Ovary (tissue), 9 donors: Measurements from ENCODE around the gene THSD8. TPM values are rescaled to one million over a fixed set of nuclear protein-coding genes. Genes with fewer than 3 reads are reported as not detected.
A peak's percentile ranks its signal among the peaks of the same experiment; 100 is the strongest.

Source experiments
- DNase-seq, 5 donors: peaks; one replicate each; pipeline ENCODE4 v3.0.0-alpha.2; 2019 to 2020
- H3K27ac ChIP-seq, 2 donors: fragments of 200-600 bp; one replicate each; pipeline versions ENCODE4 v1.5.1 to v1.8.0; 2019 to 2022
- H3K27me3 ChIP-seq: fragments of 200-600 bp; one replicate; pipeline ENCODE4 v1.8.0; 2022
- H3K36me3 ChIP-seq: fragments of 200-600 bp; sonication (generic); one replicate; pipeline ENCODE4 v1.5.1; 2019
- H3K4me1 ChIP-seq: one replicate; pipeline ENCODE4 v1.8.1; 2013; ENCODE audit warnings: mild to moderate bottlenecking, moderate library complexity; ENCODE audit not compliant: insufficient read depth
- H3K4me3 ChIP-seq: fragments of 200-600 bp; sonication (generic); one replicate; pipeline ENCODE4 v1.5.1; 2017
- H3K9me3 ChIP-seq, 2 donors: fragments of 200-600 bp in 1 of 2; sonication (generic) in 1 of 2; one replicate each; pipeline versions ENCODE4 v1.5.1 to v1.8.1; 2013 to 2019; ENCODE audit warnings: mild to moderate bottlenecking in 1 of 2, moderate library complexity in 1 of 2
- CTCF ChIP-seq, 3 donors: fragments of 450-650 bp in 2 of 3; fragments of 200-600 bp in 1 of 3; IDR thresholded peaks; one replicate each; pipeline versions ENCODE4 v1.5.1 to v1.8.0; 2016 to 2022; ENCODE audit warnings: antibody characterized with exemption in 3 of 3, mild to moderate bottlenecking in 1 of 3
- EP300 ChIP-seq: sonication (generic); formaldehyde crosslinking; IDR thresholded peaks from one replicate; pipeline ENCODE4 v1.6.1; 2017; ENCODE audit warnings: antibody characterized with exemption
- POLR2A ChIP-seq: fragments of 450-650 bp; IDR thresholded peaks from one replicate; pipeline ENCODE4 v1.6.1; 2017; ENCODE audit warnings: antibody characterized with exemption, mild to moderate bottlenecking, moderate library complexity
- WGBS, 3 donors: extraction: QIAGEN DNeasy Blood & Tissue Kit in 1 of 3; methylation state at CpG; one replicate each; pipeline versions ENCODE4 v1.1.5 to v1.1.7; 2013 to 2017; 5-methylcytosine and 5-hydroxymethylcytosine counted together
- intact Hi-C, 4 donors: fragments of 100-400 bp; cut with DNase I; formaldehyde crosslinking; loops; one replicate each; pipeline versions ENCODE4 v1.11.0 to v1.15.1; 2022 to 2023
- polyA plus RNA-seq, 2 donors: library from polyadenylated mRNA; stranded (reverse); fragments of 200-250 nt in 1 of 2; fragments of 350-450 nt in 1 of 2; fragmentation: Illumina TruSeq in 1 of 2; extraction: RNeasy Lipid Tissue Mini Kit (QIAGEN cat#74804) in 1 of 2; gene quantifications; one replicate each; pipeline ENCODE4 v1.2.3, GENCODE V29; 2013 to 2014
- total RNA-seq, 7 donors: library from RNA; depleted of rRNA in 2 of 7; stranded (reverse); fragments of >200 nt in 2 of 7; fragmentation: NEBNext Ultra II Directional in 3 of 7; extraction: Animal tissue kit (Norgen Biotek cat#: 25700) in 3 of 7; gene quantifications; one replicate each; pipeline versions ENCODE4 v1.1.0 to v1.2.4, GENCODE V29; 2016 to 2023
- donor health status: DM: no; HTN: no; CAD: no; lungs with moderate emphysema.
- donor health status: DM: no; HTN: no; CAD: no.
- donor health status: Bipolar disorder and iron deficiency.
- donor health status: DM: yes; HTN: yes; CAD: no.
- donor health status: DM: no; HTN: no; CAD: no.
- donor health status: DM: yes; HTN: yes; CAD: no.

THSD8 gene
- total and polyA plus RNA-seq, 9 donors: 0.71 to 7.2 (median 2.6) TPM; not detected in 1

- DNase-seq: peak; percentile 76 to 89 (median 86)
Observed at GRCh38 chr19:12777217-12778016, 24.5 kb upstream of the THSD8 start.

GRCh38 chr19:12778017-12778904 lies 23.6 kb upstream of the THSD8 start:
- H3K27ac ChIP-seq: peak overlapping the region; percentile 84 to 94
- WGBS, 3 donors: 0 to 1% (median 1%) methylated on average over 42 to 44 of the region's 44 CpGs
- peak; percentile 77 to 86 (median 80) for DNase-seq
- peaks cover 11% of the 10 kb centered on the region for H3K4me1 ChIP-seq
- no peaks in the 10 kb centered on the region for H3K9me3 ChIP-seq
- TF ChIP-seq CTCF (IDR thresholded peaks at IDR 0.05) (peak in 1 of 3 donors; percentile 5), EP300 (no peak), POLR2A (peak; percentile 15)
- no peaks in the 10 kb centered on the region for H3K36me3 ChIP-seq
- intact Hi-C loops: no loop called here
- H3K27me3 ChIP-seq: no peaks in the 10 kb centered on the region
- H3K4me3 ChIP-seq: peak overlapping the region; percentile 49

More at GRCh38 chr19:12777217-12778016, 24.5 kb upstream of the THSD8 start:
- Histone ChIP-seq H3K4me3 (peak overlapping the region; percentile 49), H3K27me3 (no peaks in the 10 kb centered on the region), H3K4me1 (peaks cover 11% of the 10 kb centered on the region), H3K36me3 (no peaks in the 10 kb centered on the region), H3K27ac (peak overlapping the region; percentile 84 to 94), H3K9me3 (no peaks in the 10 kb centered on the region)
- 3 to 7% (median 5%) methylated on average over 43 of the region's 43 CpGs for WGBS, 3 donors
- intact Hi-C loops: loop anchor here (1.0 to 2.0 kb wide), 3 partner anchors 19 to 41 kb away; partner anchors contain the start of gene GET3 (in 1 of the 4)
- TF ChIP-seq POLR2A (no peak), CTCF (IDR thresholded peaks at IDR 0.05) (peak; percentile 92 to 97 (median 96)), EP300 (no peak)

GRCh38 chr19:12778905-12779161 lies 23.0 kb upstream of the THSD8 start:
- peak overlapping the region; percentile 84 to 94 for H3K27ac ChIP-seq
- 6 to 19% (median 14%) methylated on average over 6 of the region's 6 CpGs for WGBS, 3 donors
- intact Hi-C loops: no loop called here
- no peak for DNase-seq
- no peaks in the 10 kb centered on the region for H3K36me3 ChIP-seq
- H3K4me1 ChIP-seq: peaks cover 14% of the 10 kb centered on the region
- no peaks in the 10 kb centered on the region for H3K9me3 ChIP-seq
- H3K27me3 ChIP-seq: no peaks in the 10 kb centered on the region
- H3K4me3 ChIP-seq: peak overlapping the region; percentile 49
- TF ChIP-seq POLR2A (peak; percentile 10), CTCF (IDR thresholded peaks at IDR 0.05) (no peak)

GRCh38 chr19:12779162-12779993 lies 22.5 kb upstream of the THSD8 start:
- Histone ChIP-seq H3K36me3 (no peaks in the 10 kb centered on the region), H3K4me1 (peaks cover 17% of the 10 kb centered on the region), H3K4me3 (peak overlapping the region; percentile 49), H3K27me3 (no peaks in the 10 kb centered on the region), H3K27ac (peak overlapping the region; percentile 84 to 94), H3K9me3 (no peaks in the 10 kb centered on the region)
- WGBS, 3 donors: 21 to 39% (median 26%) methylated on average over 13 to 15 of the region's 15 CpGs
- intact Hi-C loops: no loop called here
- TF ChIP-seq EP300 (peak; percentile 58), POLR2A (peak; percentile 11), CTCF (IDR thresholded peaks at IDR 0.05) (no peak)
- peak; percentile 75 to 85 (median 84) for DNase-seq
